Lung (tissue), 13 donors: ENCODE data around the gene CTPS2. TPM values are rescaled to one million over a fixed set of nuclear protein-coding genes. Genes with fewer than 3 reads are reported as not detected.

Experiments
- ATAC-seq: fragments of 200-7000 bp; cut with Tn5 transposase; one replicate; pipeline ENCODE4 v1.9.1; 2020; ENCODE audit warnings: moderate number of reproducible peaks; ENCODE audit not compliant: insufficient read depth, low FRiP score
- DNase-seq, 3 donors: peaks; one replicate each; pipeline ENCODE4 v3.0.0-alpha.2; 2013 to 2017
- H3K27ac ChIP-seq, 2 donors: one replicate each; pipeline ENCODE4 v1.5.1; 2013; ENCODE audit warnings: mild to moderate bottlenecking in 2 of 2, moderate library complexity in 2 of 2, control low read depth in 1 of 2, inconsistent platforms in 1 of 2, low read depth in 1 of 2, low read length in 1 of 2
- H3K27me3 ChIP-seq, 3 donors: one replicate each; pipeline ENCODE4 v1.5.1; 2013; ENCODE audit warnings: low read length in 2 of 3; ENCODE audit not compliant: control insufficient read depth in 3 of 3, insufficient read depth in 3 of 3
- H3K36me3 ChIP-seq, 4 donors: one replicate each; pipeline ENCODE4 v1.5.1; 2013; ENCODE audit warnings: low read length in 4 of 4, mild to moderate bottlenecking in 1 of 4, moderate library complexity in 1 of 4; ENCODE audit not compliant: control insufficient read depth in 4 of 4, insufficient read depth in 4 of 4
- H3K4me1 ChIP-seq, 5 donors: one replicate each; pipeline ENCODE4 v1.5.1; 2013; ENCODE audit warnings: low read length in 5 of 5, mild to moderate bottlenecking in 2 of 5, moderate library complexity in 1 of 5; ENCODE audit not compliant: control insufficient read depth in 5 of 5, insufficient read depth in 5 of 5
- H3K4me3 ChIP-seq: one replicate; pipeline ENCODE4 v1.5.1; 2013; ENCODE audit warnings: mild to moderate bottlenecking, control low read depth, moderate library complexity
- H3K9ac ChIP-seq, 2 donors: one replicate each; pipeline ENCODE4 v1.5.1; 2013; ENCODE audit warnings: low read length in 2 of 2, control low read depth in 1 of 2; ENCODE audit not compliant: insufficient read depth in 1 of 2
- H3K9me3 ChIP-seq, 4 donors: one replicate each; pipeline ENCODE4 v1.5.1; 2013; ENCODE audit warnings: low read length in 3 of 4, mild to moderate bottlenecking in 1 of 4, moderate library complexity in 1 of 4; ENCODE audit not compliant: control insufficient read depth in 4 of 4, insufficient read depth in 3 of 4
- WGBS, 2 donors: extraction: QIAGEN DNeasy Blood & Tissue Kit; methylation state at CpG; one replicate each; pipeline ENCODE4 v1.1.7; 2013; 5-methylcytosine and 5-hydroxymethylcytosine counted together
- polyA plus RNA-seq, 2 donors: library from polyadenylated mRNA; stranded (reverse); fragments of 200-250 nt; gene quantifications; one replicate each; pipeline ENCODE4 v1.2.1, GENCODE V29; 2013
- small RNA-seq: library from RNA; depleted of rRNA; stranded (forward); fragments of <200 nt; gene quantifications from one replicate; pipeline ENCODE3, GENCODE V24; 2014; ENCODE audit warnings: low replicate concordance
- total RNA-seq, 2 donors: library from RNA; depleted of rRNA in 1 of 2; stranded (reverse); fragments of >200 nt in 1 of 2; gene quantifications; one replicate each; pipeline ENCODE4 v1.2.1, GENCODE V29; 2014 to 2021
- TF ChIP-seq, protein P1 (sequence below): IDR thresholded peaks from 2 replicates; pipeline ENCODE4 v1.5.1; 2012; ENCODE audit warnings: mild to moderate bottlenecking; ENCODE audit errors: control extremely low read depth, extremely low read depth
- donor health status: control.
- donor health status: control.
- donor health status: Bipolar disorder and iron deficiency.
- donor health status: healthy.
- donor health status: DM: yes; HTN: yes; CAD: no.

Gene CTPS2
- total and polyA plus RNA-seq, 4 donors: 4.2 to 36.8 (median 9.9) TPM

DNA sequence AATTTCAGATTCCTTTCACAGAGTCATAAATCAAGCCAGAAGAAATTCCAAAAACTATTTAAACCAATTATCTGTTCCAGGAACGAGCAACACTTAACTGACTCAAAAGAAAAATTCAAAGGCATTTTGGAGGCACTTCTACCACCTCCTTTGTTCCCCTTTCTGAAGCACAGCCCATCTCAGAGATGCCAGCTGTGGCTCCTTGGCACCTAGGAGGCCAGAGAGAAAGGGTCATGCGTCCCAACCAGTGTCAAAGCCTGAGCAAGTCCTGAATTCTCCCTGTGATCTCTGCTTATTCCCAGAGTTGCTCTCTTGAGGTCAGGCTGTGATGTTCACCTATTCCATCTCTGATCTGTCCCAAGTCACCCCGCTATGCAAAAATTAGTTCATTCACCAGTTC, 167.5 kb downstream of the CTPS2 start:
- peaks cover 9 to 28% (median 22%) of the 10 kb centered on the region in 3 donors for H3K27me3 ChIP-seq
- TF ChIP-seq, protein P1, sequence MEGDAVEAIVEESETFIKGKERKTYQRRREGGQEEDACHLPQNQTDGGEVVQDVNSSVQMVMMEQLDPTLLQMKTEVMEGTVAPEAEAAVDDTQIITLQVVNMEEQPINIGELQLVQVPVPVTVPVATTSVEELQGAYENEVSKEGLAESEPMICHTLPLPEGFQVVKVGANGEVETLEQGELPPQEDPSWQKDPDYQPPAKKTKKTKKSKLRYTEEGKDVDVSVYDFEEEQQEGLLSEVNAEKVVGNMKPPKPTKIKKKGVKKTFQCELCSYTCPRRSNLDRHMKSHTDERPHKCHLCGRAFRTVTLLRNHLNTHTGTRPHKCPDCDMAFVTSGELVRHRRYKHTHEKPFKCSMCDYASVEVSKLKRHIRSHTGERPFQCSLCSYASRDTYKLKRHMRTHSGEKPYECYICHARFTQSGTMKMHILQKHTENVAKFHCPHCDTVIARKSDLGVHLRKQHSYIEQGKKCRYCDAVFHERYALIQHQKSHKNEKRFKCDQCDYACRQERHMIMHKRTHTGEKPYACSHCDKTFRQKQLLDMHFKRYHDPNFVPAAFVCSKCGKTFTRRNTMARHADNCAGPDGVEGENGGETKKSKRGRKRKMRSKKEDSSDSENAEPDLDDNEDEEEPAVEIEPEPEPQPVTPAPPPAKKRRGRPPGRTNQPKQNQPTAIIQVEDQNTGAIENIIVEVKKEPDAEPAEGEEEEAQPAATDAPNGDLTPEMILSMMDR: no peak
- no peaks in the 10 kb centered on the region for H3K4me1 ChIP-seq
- no peaks in the 10 kb centered on the region for H3K36me3 ChIP-seq
- no peak for DNase-seq
- no peak for ATAC-seq
- H3K9me3 ChIP-seq: peaks cover 0 to 3% (median 0%) of the 10 kb centered on the region in 4 donors
- H3K4me3 ChIP-seq: no peak overlapping the region
- H3K27ac ChIP-seq: no peak overlapping the region
- H3K9ac ChIP-seq: no peak overlapping the region
- WGBS, 2 donors: 81 to 93% methylated on average over 3 of the region's 3 CpGs

Small RNA genes lying within 50 kb of the gene (small RNA-seq; reads per million reads assigned to genes)
- gene MIR548AM: not detected

Other genes with a start within 250 kb of the CTPS2 start
- not detected for gene S100G, start 62.5 kb downstream of the CTPS2 start, total RNA-seq
- gene S100G, start 62.5 kb downstream of the CTPS2 start, polyA plus RNA-seq: not detected
- gene SYAP1, start 6.9 kb upstream of the CTPS2 start, total RNA-seq: 10 to 100 TPM; 31.1 to 32.0 TPM
- gene SYAP1, start 6.9 kb upstream of the CTPS2 start, polyA plus RNA-seq: 10 to 100 TPM; 10.2 to 15.3 TPM
- gene TXLNG, start 73.8 kb upstream of the CTPS2 start, total RNA-seq: 10 to 100 TPM; 10.5 to 15.4 TPM
- gene TXLNG, start 73.8 kb upstream of the CTPS2 start, polyA plus RNA-seq: 1 to 10 TPM; 7.5 to 8.8 TPM
- gene RBBP7, start 157.7 kb upstream of the CTPS2 start, total RNA-seq: 10 to 100 TPM; 82.8 to 84.6 TPM
- gene RBBP7, start 157.7 kb upstream of the CTPS2 start, polyA plus RNA-seq: 100 to 1,000 TPM in 1 of 2 donors, 10 to 100 TPM in 1; 52.3 to 117 TPM
- 10 to 100 TPM; 11.3 to 18.4 TPM for gene REPS2, start 234.0 kb upstream of the CTPS2 start, total RNA-seq
- gene REPS2, start 234.0 kb upstream of the CTPS2 start, polyA plus RNA-seq: 10 to 100 TPM in 1 of 2 donors, 1 to 10 TPM in 1; 8.0 to 12.0 TPM